Type B pancreatic cell (in vitro differentiated cells): ENCODE data around the gene ALPG. TPM values are rescaled to one million over a fixed set of nuclear protein-coding genes. Genes with fewer than 3 reads are reported as not detected.

ENCODE experiments used
- DNase-seq: peaks from one replicate; pipeline ENCODE4 v3.0.0; 2021; ENCODE audit warnings: mixed read lengths; ENCODE audit not compliant: unreplicated experiment; ENCODE audit errors: extremely low spot score
- H3K27ac Mint-ChIP-seq: 2 replicates; pipeline ENCODE4 v1.8.0; 2021; ENCODE audit warnings: mild to moderate bottlenecking, mixed read lengths
- H3K27me3 Mint-ChIP-seq: 2 replicates; pipeline ENCODE4 v1.8.0; 2021; ENCODE audit warnings: mixed read lengths
- H3K36me3 Mint-ChIP-seq: 2 replicates; pipeline ENCODE4 v1.8.0; 2021; ENCODE audit warnings: mixed read lengths
- H3K4me1 Mint-ChIP-seq: one replicate; pipeline ENCODE4 v1.8.0; 2021; ENCODE audit warnings: mixed read lengths; ENCODE audit not compliant: unreplicated experiment
- H3K4me3 Mint-ChIP-seq: 2 replicates; pipeline ENCODE4 v1.8.0; 2021; ENCODE audit warnings: mild to moderate bottlenecking, mixed read lengths
- H3K9me3 Mint-ChIP-seq: 2 replicates; pipeline ENCODE4 v1.8.0; 2021; ENCODE audit warnings: mixed read lengths
- total RNA-seq: library from RNA; stranded (reverse); gene quantifications from 2 replicates; pipeline ENCODE4 v1.2.1, GENCODE V29; 2021; ENCODE audit warnings: low replicate concordance
- TF ChIP-seq, protein P1 (sequence below): fragments of 200-600 bp; sonication (generic); conservative IDR thresholded peaks from 2 replicates; pipeline ENCODE4 v1.5.0; 2021; ENCODE audit warnings: antibody characterized with exemption, mild to moderate bottlenecking

ALPG gene
- total RNA-seq, 1 donor from 2014 or later: 0.14 TPM

DNA sequence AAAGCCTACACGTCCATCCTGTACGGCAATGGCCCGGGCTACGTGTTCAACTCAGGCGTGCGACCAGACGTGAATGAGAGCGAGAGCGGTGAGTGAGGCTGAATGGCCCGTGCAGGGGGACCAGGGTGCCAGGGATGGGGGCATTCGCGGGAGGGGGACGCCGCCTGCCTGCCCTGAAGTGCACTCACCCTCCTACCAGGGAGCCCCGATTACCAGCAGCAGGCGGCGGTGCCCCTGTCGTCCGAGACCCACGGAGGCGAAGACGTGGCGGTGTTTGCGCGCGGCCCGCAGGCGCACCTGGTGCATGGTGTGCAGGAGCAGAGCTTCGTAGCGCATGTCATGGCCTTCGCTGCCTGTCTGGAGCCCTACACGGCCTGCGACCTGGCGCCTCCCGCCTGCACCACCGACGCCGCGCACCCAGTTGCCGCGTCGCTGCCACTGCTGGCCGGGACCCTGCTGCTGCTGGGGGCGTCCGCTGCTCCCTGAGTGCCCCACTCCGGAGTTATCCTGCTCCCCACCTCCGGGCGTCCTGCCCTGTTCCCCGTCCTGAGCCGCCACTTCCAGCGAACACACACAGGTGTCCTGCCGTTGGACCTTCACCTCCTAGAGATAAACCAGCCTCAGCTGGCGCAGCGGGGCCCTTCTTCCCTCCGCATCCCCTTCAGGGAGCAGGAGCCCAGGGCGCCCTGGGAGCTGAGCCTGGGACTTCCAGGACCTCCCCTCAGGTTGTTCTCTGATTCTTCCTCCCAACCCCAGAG, 52.2 kb downstream of the ALPG start:
- H3K27me3 Mint-ChIP-seq: peaks cover 27% of the 10 kb centered on the region
- H3K27ac Mint-ChIP-seq: no peak overlapping the region
- H3K9me3 Mint-ChIP-seq: no peaks in the 10 kb centered on the region
- H3K36me3 Mint-ChIP-seq: no peaks in the 10 kb centered on the region
- DNase-seq: peak; percentile 66
- TF ChIP-seq, protein P1, sequence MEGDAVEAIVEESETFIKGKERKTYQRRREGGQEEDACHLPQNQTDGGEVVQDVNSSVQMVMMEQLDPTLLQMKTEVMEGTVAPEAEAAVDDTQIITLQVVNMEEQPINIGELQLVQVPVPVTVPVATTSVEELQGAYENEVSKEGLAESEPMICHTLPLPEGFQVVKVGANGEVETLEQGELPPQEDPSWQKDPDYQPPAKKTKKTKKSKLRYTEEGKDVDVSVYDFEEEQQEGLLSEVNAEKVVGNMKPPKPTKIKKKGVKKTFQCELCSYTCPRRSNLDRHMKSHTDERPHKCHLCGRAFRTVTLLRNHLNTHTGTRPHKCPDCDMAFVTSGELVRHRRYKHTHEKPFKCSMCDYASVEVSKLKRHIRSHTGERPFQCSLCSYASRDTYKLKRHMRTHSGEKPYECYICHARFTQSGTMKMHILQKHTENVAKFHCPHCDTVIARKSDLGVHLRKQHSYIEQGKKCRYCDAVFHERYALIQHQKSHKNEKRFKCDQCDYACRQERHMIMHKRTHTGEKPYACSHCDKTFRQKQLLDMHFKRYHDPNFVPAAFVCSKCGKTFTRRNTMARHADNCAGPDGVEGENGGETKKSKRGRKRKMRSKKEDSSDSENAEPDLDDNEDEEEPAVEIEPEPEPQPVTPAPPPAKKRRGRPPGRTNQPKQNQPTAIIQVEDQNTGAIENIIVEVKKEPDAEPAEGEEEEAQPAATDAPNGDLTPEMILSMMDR: no peak
- H3K4me3 Mint-ChIP-seq: no peak overlapping the region
- H3K4me1 Mint-ChIP-seq: no peaks in the 10 kb centered on the region

DNA sequence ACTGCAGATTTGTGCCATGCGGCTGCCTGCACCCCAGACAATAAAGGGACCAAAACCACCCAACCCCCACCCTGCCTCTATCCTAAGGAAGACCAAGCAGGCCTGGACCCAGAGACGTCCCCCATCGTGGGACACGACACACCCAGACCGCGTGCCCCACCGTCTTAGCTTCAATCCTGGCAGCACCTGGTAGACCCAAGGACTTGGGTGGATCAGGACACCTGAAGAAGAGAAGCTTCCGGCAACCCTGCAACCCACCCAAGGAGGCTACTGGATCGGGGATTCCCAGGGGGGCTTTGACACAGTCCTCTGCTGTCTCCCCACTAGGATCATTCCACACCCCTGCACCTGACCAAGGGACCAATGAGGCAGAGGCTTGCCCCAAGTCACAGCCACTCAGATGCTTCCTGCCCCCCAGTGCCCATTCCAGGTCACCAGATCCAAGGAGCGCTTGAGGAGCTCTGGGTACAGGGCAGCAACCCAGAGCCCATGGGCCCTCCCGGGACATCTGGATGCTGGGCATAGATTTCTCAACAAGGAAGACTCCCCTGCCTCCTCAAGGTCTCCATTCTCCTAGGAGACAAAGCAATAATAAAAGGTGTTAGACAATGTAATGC, 52.9 kb downstream of the ALPG start:
- no peak overlapping the region for H3K27ac Mint-ChIP-seq
- TF ChIP-seq, protein P1: no peak
- DNase-seq: peak; percentile 42
- H3K9me3 Mint-ChIP-seq: no peaks in the 10 kb centered on the region
- H3K4me3 Mint-ChIP-seq: no peak overlapping the region
- peaks cover 27% of the 10 kb centered on the region for H3K27me3 Mint-ChIP-seq
- H3K4me1 Mint-ChIP-seq: no peaks in the 10 kb centered on the region
- H3K36me3 Mint-ChIP-seq: no peaks in the 10 kb centered on the region

DNA sequence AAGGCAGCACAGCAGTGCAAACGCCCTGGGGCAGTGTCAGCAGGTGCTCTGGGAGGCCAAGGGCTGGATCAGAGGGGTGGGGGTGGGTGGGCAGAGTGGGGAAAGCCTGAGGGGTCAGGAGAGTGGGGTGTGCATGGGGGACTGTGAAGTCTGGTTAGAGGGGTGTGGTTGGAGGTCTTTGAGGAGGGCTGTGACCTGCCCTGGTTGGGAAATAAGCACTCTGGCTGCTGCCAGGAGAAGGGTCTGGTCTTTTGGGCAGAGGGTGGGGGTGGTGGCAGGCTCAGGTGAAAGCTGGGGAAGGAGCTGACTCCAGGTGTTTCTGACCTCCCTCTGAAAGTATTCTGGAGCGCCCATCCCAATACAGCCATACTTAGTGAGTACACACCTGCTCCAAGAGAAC, 53.5 kb downstream of the ALPG start:
- Mint-ChIP-seq H3K9me3 (no peaks in the 10 kb centered on the region), H3K36me3 (no peaks in the 10 kb centered on the region), H3K4me1 (no peaks in the 10 kb centered on the region), H3K4me3 (no peak overlapping the region), H3K27me3 (peaks cover 23% of the 10 kb centered on the region), H3K27ac (no peak overlapping the region)
- TF ChIP-seq, protein P1: no peak
- DNase-seq: peak; percentile 57

Other genes starting within 250 kb of the ALPG start
- gene ALPP, start 28.1 kb upstream of the ALPG start, total RNA-seq: 0.27 and 1.5 TPM in 2 replicates
- gene ALPI, start 49.3 kb downstream of the ALPG start, total RNA-seq: 1.5 and 6.5 TPM in 2 replicates
- gene ECEL1, start 81.0 kb downstream of the ALPG start, total RNA-seq: 7.8 and 9.6 TPM in 2 replicates
- 0.34 TPM in 1 of 2 replicates, not detected in the other for gene PRSS56, start 113.5 kb downstream of the ALPG start, total RNA-seq
- 0.60 TPM in 1 of 2 replicates, not detected in the other for gene CHRND, start 119.3 kb downstream of the ALPG start, total RNA-seq
- gene CHRNG, start 132.8 kb downstream of the ALPG start, total RNA-seq: 0.50 and 0.87 TPM in 2 replicates
- gene TIGD1, start 143.7 kb downstream of the ALPG start, total RNA-seq: 7.2 and 10.8 TPM in 2 replicates
- gene EIF4E2, start 143.8 kb downstream of the ALPG start, total RNA-seq: 77.1 and 83.1 TPM in 2 replicates
- 2.5 and 6.0 TPM in 2 replicates for gene EFHD1, start 226.8 kb downstream of the ALPG start, total RNA-seq